HG03378 (cell line): ENCODE measurements around the gene SLC10A6.

ENCODE experiments used
- ATAC-seq: cut with Tn5 transposase; IDR thresholded peaks from one replicate; pipeline ENCODE4 v1.9.1; 2021; ENCODE audit warnings: mild to moderate bottlenecking, moderate library complexity; ENCODE audit not compliant: unreplicated experiment

Gene SLC10A6

DNA sequence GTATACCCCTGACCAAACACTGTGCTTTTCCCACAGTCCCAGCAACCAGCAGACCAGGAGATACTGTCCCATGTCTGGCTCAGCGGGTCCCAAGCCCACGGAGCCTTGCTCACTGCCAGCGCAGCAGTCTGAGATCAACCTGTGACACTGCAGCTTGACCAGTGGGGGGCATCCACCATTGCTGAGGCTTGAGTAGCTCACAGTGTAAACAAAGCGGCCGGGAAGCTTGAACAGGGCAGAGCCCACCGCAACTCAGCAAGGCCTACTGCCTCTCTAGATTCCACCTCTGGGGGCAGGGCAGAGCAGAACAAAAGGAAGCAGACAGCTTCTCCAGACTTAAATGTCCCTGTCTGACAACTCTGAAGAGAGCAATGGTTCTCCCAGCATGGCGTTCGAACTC is 58.1 kb downstream of the SLC10A6 start:
- ATAC-seq: no peak

DNA sequence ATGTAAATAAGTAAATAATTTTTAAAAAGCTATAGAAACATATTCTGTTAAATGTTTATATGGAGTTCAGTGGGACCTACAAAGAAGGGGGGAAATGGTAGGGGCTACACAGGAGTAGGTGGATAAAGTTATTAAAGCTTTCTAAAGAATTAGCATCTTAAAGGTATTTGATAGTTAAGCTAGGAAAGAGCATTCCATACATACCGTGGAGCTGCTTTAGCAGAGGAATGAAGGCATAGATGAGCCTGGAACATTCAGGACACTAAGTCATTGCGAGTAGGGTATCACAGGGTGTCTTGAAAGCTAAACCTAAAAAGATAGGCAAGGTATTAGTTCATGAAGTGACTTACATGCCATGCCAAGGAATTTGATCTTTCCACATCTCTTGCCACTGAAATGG is 60.4 kb downstream of the SLC10A6 start:
- no peak for ATAC-seq

DNA sequence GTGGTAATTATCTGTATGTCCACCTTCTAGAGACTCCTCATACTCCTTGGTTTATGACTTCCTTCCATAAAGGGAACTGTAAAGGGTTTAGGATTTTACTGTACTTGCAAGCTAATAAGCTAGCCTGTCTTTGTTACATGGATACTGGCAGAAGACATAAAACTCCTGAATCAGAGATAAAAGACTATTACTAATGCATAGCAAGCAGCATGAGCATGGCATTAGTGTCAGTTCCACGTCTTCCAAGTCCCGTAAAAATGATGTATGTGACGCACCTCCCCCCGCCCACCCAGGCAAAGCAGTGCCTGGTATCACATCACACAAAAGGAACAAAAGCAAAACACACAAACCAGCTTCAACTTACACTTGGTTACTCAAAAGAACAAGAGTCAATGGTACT is 71.0 kb downstream of the SLC10A6 start:
- ATAC-seq: no peak

DNA sequence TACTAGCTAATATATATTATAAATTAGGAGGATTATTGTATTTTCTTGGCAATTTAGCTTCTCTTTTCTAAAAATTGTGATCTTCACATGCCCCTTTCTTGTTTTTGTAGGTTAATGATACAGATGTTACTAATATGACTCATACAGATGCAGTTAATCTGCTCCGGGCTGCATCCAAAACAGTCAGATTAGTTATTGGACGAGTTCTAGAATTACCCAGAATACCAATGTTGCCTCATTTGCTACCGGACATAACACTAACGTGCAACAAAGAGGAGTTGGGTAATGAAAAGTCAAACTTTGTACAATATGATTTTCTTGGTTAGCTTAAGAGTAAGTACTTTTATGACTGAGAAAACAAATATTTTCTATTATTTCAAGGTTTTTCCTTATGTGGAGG is 74.1 kb downstream of the SLC10A6 start:
- no peak for ATAC-seq
